Endothelial cell of umbilical vein (primary cell): ENCODE data around the gene TSPAN9.

Source experiments
- EZH2 ChIP-seq: IDR thresholded peaks from 2 replicates; pipeline ENCODE4 v1.6.1; 2012; ENCODE audit warnings: borderline replicate concordance, low read depth, mild to moderate bottlenecking, moderate library complexity, low read length, inconsistent platforms; ENCODE audit not compliant: severe bottlenecking
- JUN ChIP-seq: IDR thresholded peaks from 2 replicates; pipeline ENCODE4 v1.6.1; 2011; ENCODE audit warnings: borderline replicate concordance, low read depth; ENCODE audit not compliant: insufficient read length, insufficient read depth
- MAX ChIP-seq: IDR thresholded peaks from 2 replicates; pipeline ENCODE4 v1.6.1; 2011; ENCODE audit not compliant: insufficient read depth, insufficient read length
- MYC ChIP-seq: IDR thresholded peaks from one replicate; pipeline ENCODE4 v1.6.1; 2011; ENCODE audit warnings: mild to moderate bottlenecking, low read depth, low read length
- POLR2A ChIP-seq: IDR thresholded peaks from 2 replicates; pipeline ENCODE4 v1.6.1; 2012; ENCODE audit warnings: low read depth, mild to moderate bottlenecking, control low read depth, low read length
- POLR2AphosphoS5 ChIP-seq: IDR thresholded peaks from 2 replicates; pipeline ENCODE4 v1.6.1; 2012; ENCODE audit warnings: low read depth, mild to moderate bottlenecking, control low read depth, low read length, moderate library complexity; ENCODE audit not compliant: insufficient read depth
- TF ChIP-seq, protein P1 (sequence below), 2 donors: IDR thresholded peaks; 1 replicate in 1 of 2; 2 replicates in 1 of 2; pipeline ENCODE4 v1.5.1; 2011; ENCODE audit warnings: low read length in 2 of 2, mild to moderate bottlenecking in 2 of 2, moderate library complexity in 2 of 2, control low read depth in 1 of 2, inconsistent platforms in 1 of 2, low read depth in 1 of 2; ENCODE audit not compliant: insufficient read depth in 1 of 2; ENCODE audit errors: extremely low read depth in 1 of 2

DNA sequence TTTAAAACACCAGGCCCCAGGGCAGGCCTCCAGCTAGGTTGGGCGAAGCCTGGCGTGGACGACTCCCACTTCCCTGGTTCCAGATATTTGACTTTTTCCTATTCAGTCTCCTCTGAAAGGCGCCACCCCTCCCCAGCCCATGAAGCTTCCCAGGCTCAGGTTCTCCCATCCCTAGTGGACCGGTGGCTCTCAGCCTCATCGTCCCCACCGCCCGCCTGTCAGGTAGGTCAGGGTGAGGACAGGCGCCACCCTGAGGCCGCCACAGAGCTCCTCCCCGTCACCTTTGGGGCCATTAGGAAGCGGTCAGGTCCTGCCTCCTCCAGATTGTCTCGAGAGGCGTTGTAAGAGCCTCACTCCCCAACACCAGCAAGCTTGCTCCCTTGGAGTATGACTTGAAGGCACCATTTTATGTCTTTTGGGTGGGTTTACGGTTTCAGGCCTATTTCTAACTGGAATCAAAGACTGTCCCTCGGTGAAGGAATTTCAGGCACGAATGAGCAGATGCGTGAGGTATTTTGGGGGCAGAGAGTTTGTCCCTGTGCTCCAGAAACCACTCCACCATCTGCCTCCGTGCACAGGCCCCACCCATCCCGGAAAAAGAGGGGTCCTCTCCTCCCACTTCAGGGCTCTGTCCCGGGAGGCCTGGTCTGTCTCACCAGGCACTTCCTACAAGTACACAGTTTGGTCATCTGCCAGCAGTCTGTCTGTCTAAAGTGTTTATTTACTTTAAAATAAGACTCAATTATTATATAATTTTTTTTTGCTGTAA lies 55.6 kb downstream of the TSPAN9 start:
- TF ChIP-seq, protein P1, sequence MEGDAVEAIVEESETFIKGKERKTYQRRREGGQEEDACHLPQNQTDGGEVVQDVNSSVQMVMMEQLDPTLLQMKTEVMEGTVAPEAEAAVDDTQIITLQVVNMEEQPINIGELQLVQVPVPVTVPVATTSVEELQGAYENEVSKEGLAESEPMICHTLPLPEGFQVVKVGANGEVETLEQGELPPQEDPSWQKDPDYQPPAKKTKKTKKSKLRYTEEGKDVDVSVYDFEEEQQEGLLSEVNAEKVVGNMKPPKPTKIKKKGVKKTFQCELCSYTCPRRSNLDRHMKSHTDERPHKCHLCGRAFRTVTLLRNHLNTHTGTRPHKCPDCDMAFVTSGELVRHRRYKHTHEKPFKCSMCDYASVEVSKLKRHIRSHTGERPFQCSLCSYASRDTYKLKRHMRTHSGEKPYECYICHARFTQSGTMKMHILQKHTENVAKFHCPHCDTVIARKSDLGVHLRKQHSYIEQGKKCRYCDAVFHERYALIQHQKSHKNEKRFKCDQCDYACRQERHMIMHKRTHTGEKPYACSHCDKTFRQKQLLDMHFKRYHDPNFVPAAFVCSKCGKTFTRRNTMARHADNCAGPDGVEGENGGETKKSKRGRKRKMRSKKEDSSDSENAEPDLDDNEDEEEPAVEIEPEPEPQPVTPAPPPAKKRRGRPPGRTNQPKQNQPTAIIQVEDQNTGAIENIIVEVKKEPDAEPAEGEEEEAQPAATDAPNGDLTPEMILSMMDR (IDR thresholded peaks at IDR 0.05; ENCODE audit: extremely low read depth in 1 of 2, insufficient read depth in 1 of 2, low read depth in 1 of 2, low read length in 2 of 2) = no peak
- no peak for TF ChIP-seq POLR2A
- no peak for TF ChIP-seq MAX
- TF ChIP-seq EZH2 = no peak
- TF ChIP-seq JUN = no peak
- TF ChIP-seq POLR2AphosphoS5 = no peak
- TF ChIP-seq MYC = no peak
